ENCODE results near the gene SPATA46. TPM values are rescaled to one million over a fixed set of nuclear protein-coding genes. Genes with fewer than 3 reads are reported as not detected.

Gene SPATA46
- total and polyA plus RNA-seq, 9 of the 15 experiments (the other 6 are each of a cell fraction or from before 2014, with no cell fraction given) = 0.04 to 0.11 TPM; not detected in 7

DNA sequence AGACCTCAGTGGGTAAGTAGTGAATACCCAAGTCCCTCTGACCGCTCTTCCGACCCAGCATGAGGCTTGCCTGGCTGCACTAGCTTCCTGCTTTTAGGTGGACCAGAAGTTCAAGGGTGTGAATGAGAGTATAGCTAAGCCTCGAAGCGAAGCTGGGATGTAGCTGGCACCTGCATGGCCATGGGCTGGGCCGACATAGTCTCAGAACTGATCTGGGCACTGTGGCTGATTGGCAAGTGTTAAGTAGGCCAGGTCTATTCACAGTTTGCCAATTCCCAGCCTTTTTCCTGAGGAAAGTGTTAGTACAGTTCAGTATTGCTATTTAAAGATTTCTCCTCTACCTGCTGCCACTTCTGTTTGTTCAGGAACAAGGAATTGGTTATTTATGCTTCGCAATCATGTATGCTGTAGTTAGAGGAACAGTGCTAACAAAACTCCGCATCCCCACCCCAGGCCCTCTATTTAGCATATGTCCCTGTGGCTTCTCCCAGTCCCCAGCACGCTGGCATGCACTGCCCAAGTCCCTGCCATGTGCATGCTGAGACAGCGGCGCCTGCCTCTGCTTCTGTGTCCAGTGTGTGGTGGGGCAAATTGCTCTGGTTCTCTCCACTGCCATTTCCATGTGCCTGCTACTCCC lies 16.3 kb downstream of the SPATA46 start:
- Histone ChIP-seq H3K9ac (ENCODE audit: insufficient read depth in 1 of 2, low read depth in 2 of 2, low read length in 2 of 2) (peak overlapping the region in 1 of 2 experiments; percentile 19; a peak in 1 of 4 replicates), H3K9me3 (replicated peaks; ENCODE audit: control insufficient read depth, insufficient read depth, low read depth, low read length) (no peaks in the 10 kb centered on the region), H2AFZ (ENCODE audit: low read depth, low read length) (no peak overlapping the region), H3K4me2 (ENCODE audit: insufficient read depth, low read length) (no peak overlapping the region), H3K27me3 (ENCODE audit: control insufficient read depth in 2 of 2, insufficient read depth in 2 of 2, low read length in 2 of 2) (no peaks in the 10 kb centered on the region), H3K36me3 (ENCODE audit: control insufficient read depth, insufficient read depth, low read length) (no peaks in the 10 kb centered on the region), H3K4me3 (no peak overlapping the region), H3K79me2 (ENCODE audit: control insufficient read depth, insufficient read depth, low read length) (no peaks in the 10 kb centered on the region), H3K9me1 (ENCODE audit: control insufficient read depth, insufficient read depth, low read length) (no peaks in the 10 kb centered on the region), H3K27ac (ENCODE audit: extremely low read depth, low read depth, low read length) (no peak overlapping the region), H4K20me1 (replicated peaks; ENCODE audit: control insufficient read depth, insufficient read depth, low read length) (no peaks in the 10 kb centered on the region), H3K4me1 (replicated peaks in 1 of 2; ENCODE audit: control insufficient read depth in 2 of 2, insufficient read depth in 2 of 2, low read length in 2 of 2) (peaks cover 2 to 18% of the 10 kb centered on the region in 2 experiments; a peak in 2 of 5 replicates)
- no TSS peak for BruUV-seq (replicated peaks)
- ATAC-seq (no peak), DNase-seq (ENCODE audit: extremely low read depth in 1 of 4, low spot score in 3 of 4) (no peak), FAIRE-seq (no peak)
- POLR2A ChIA-PET = interaction anchor here (0.6 kb wide), 1 partner anchor 22 kb away, joined by 3 read pairs; no protein-coding TSS in a partner anchor
- intact Hi-C loops (cut with micrococcal nuclease) (no loop called here), in situ Hi-C loops (cut with MboI) (no loop called here)
- WGBS (ENCODE audit: insufficient coverage, low coverage, missing lambda C conversion rate) = 88% methylated on average over 10 of the region's 10 CpGs
- CTCF ChIA-PET (ENCODE audit: low intra/inter-chr PET ratio) = no interaction called here
- TF ChIP-seq, protein P1, sequence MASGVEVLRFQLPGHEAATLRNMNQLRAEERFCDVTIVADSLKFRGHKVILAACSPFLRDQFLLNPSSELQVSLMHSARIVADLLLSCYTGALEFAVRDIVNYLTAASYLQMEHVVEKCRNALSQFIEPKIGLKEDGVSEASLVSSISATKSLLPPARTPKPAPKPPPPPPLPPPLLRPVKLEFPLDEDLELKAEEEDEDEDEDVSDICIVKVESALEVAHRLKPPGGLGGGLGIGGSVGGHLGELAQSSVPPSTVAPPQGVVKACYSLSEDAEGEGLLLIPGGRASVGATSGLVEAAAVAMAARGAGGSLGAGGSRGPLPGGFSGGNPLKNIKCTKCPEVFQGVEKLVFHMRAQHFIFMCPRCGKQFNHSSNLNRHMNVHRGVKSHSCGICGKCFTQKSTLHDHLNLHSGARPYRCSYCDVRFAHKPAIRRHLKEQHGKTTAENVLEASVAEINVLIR (CRISPR knock-in tag; IDR thresholded peaks at IDR 0.05) = no peak
- TF ChIP-seq, protein P2, sequence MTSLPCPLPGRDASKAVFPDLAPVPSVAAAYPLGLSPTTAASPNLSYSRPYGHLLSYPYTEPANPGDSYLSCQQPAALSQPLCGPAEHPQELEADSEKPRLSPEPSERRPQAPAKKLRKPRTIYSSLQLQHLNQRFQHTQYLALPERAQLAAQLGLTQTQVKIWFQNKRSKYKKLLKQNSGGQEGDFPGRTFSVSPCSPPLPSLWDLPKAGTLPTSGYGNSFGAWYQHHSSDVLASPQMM (CRISPR knock-in tag; IDR thresholded peaks at IDR 0.05) = no peak
- TF ChIP-seq MTA1 (IDR thresholded peaks at IDR 0.05; ENCODE audit: borderline replicate concordance) (no peak), FIP1L1 (IDR thresholded peaks at IDR 0.05; ENCODE audit: low read depth, low read length, poor library complexity, severe bottlenecking) (no peak)
